ENCODE data around the gene AAMP.
"Not testable (repeated sequence)": the region's sequence is repeated elsewhere in the genome, so short reads cannot be mapped to it uniquely, and the experiment has no call there.

The AAMP gene

DNA sequence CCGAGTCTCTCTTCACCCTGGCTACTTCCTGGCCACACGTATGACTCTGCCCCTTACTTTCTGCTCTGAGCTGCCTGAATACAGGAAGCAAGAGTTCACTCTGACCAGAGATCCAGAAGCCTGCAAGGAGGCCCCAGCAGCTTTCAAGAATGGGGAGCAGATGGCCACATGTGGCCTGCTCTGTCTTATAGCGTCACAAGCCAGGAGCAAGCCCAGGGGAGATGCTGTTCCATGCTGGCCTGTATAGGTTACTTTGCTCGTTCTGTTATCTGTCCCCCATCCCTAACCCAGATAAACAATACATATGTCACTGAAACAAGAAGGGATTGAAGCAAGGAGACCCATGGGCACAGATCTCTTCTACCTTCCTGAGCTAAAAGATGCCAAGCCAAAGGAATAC lies 4.6 kb upstream of the AAMP start:
- H3K4me1 ChIP-seq (ENCODE audit: control insufficient read depth, insufficient read depth, low read length) = no peaks in the 10 kb centered on the region
- no peak overlapping the region for H3K27ac ChIP-seq (ENCODE audit: insufficient read depth, low read depth, low read length, poor library complexity, severe bottlenecking)
- 92 to 95% methylated on average over 4 of the region's 4 CpGs for WGBS, 2 experiments
- no peak overlapping the region for H3K4me3 ChIP-seq (ENCODE audit: insufficient read depth, low read depth, low read length)
- H3K9me3 ChIP-seq (ENCODE audit: control insufficient read depth, low read length) = no peaks in the 10 kb centered on the region
- H3K36me3 ChIP-seq (ENCODE audit: control insufficient read depth, insufficient read depth, low read length) = peaks cover 18% of the 10 kb centered on the region
- H3K27me3 ChIP-seq (ENCODE audit: control insufficient read depth, insufficient read depth, low read length, poor library complexity, severe bottlenecking) = no peaks in the 10 kb centered on the region

DNA sequence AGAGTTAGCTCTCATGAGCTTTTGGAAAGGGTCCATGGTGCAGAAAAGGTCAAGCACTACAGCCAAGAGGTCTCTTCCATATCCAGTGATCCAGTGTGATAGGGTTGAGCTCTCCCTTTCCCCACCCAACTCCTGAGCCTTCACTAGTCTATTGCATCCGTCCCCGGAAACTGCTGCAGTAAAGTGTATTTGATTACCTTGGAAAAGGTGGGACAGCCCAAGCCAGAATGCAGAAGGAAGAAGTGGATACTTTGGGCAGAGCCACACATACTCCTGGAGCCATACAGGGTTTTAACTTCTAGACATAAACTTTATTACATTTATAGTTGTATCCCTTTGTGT lies 3.9 kb upstream of the AAMP start:
- Histone ChIP-seq H3K4me3 (ENCODE audit: insufficient read depth, low read depth, low read length) (no peak overlapping the region), H3K9me3 (ENCODE audit: control insufficient read depth, low read length) (no peaks in the 10 kb centered on the region), H3K4me1 (ENCODE audit: control insufficient read depth, insufficient read depth, low read length) (peaks cover 4% of the 10 kb centered on the region), H3K27me3 (ENCODE audit: control insufficient read depth, insufficient read depth, low read length, poor library complexity, severe bottlenecking) (no peaks in the 10 kb centered on the region), H3K27ac (ENCODE audit: insufficient read depth, low read depth, low read length, poor library complexity, severe bottlenecking) (no peak overlapping the region), H3K36me3 (ENCODE audit: control insufficient read depth, insufficient read depth, low read length) (peaks cover 18% of the 10 kb centered on the region)
- 90 to 100% methylated on average over 2 of the region's 2 CpGs for WGBS, 2 experiments

DNA sequence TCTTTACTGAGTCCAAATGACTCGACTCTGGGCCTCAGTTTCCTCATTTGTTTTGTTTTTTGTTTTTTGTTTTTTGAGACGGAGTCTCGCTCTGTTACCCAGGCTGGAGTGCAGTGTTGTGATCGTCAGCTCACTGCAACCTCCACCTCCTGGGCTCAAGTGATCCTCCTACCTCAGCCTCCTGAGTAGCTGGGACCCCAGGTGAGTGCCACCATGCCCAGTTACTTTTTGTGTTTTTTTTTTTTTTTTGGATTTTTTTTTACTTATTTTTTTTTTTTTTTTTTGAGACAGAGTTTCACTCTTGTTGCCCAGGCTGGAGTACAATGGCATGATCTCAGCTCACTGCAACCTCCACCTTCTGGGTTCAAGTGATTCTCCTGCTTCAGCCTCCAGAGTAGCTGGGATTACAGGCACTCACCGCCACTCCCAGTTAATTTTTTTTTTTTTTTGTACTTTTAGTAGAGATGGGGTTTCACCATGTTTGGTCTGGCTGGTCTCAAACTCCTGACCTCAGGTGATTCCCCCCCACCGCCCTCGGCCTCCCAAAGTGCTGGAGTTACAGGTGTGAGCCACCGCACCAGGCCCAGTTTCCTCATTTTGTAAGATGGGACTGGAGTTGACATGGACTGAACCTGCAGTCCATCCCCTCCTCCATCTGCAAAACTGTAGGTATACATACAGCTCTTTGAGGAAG lies 3.4 kb upstream of the AAMP start:
- not testable (repeated sequence) for H3K9me3 ChIP-seq (ENCODE audit: control insufficient read depth, low read length); H3K4me1 ChIP-seq (ENCODE audit: control insufficient read depth, insufficient read depth, low read length); H3K27me3 ChIP-seq (ENCODE audit: control insufficient read depth, insufficient read depth, low read length, poor library complexity, severe bottlenecking); H3K27ac ChIP-seq (ENCODE audit: insufficient read depth, low read depth, low read length, poor library complexity, severe bottlenecking); H3K4me3 ChIP-seq (ENCODE audit: insufficient read depth, low read depth, low read length)
- 88 to 96% methylated on average over 8 of the region's 8 CpGs for WGBS, 2 experiments
- peaks cover 18% of the 10 kb centered on the region for H3K36me3 ChIP-seq (ENCODE audit: control insufficient read depth, insufficient read depth, low read length)

DNA sequence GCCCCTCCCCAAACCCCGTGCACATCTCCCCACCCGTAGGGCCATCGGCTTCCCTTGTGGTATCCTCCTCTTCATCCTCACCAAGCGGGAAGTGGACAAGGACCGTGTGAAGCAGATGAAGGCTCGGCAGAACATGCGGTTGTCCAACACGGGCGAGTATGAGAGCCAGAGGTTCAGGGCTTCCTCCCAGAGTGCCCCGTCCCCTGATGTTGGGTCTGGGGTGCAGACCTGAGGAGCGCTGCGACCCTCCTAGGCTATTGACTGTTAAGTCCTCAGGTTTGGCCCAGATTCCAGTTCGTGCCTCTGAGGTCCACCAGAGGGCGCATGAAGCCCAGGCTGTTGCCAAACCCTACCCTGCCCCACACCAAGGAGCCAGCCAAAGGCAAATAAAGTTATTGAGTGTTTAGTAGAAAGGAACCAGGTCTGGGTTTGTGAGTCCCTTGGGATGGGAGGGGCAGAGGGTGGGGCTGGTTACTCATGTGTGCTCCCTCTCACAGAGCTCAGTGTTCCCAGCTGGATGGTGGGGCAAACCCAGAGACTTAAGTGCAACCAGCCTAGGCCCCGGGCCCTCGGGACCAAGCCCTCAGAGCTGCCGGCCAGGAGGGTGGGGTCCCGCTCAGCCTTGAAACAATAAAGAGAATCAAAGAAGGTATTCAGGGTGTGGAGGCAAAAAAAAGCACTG lies 2.7 kb upstream of the AAMP start:
- Histone ChIP-seq H3K27ac (ENCODE audit: insufficient read depth, low read depth, low read length, poor library complexity, severe bottlenecking) (no peak overlapping the region), H3K4me1 (ENCODE audit: control insufficient read depth, insufficient read depth, low read length) (peaks cover 4% of the 10 kb centered on the region), H3K4me3 (ENCODE audit: insufficient read depth, low read depth, low read length) (no peak overlapping the region), H3K27me3 (ENCODE audit: control insufficient read depth, insufficient read depth, low read length, poor library complexity, severe bottlenecking) (no peaks in the 10 kb centered on the region), H3K36me3 (ENCODE audit: control insufficient read depth, insufficient read depth, low read length) (peaks cover 19% of the 10 kb centered on the region), H3K9me3 (ENCODE audit: control insufficient read depth, low read length) (no peaks in the 10 kb centered on the region)
- WGBS, 2 experiments = 58 to 62% methylated on average over 18 of the region's 18 CpGs

DNA sequence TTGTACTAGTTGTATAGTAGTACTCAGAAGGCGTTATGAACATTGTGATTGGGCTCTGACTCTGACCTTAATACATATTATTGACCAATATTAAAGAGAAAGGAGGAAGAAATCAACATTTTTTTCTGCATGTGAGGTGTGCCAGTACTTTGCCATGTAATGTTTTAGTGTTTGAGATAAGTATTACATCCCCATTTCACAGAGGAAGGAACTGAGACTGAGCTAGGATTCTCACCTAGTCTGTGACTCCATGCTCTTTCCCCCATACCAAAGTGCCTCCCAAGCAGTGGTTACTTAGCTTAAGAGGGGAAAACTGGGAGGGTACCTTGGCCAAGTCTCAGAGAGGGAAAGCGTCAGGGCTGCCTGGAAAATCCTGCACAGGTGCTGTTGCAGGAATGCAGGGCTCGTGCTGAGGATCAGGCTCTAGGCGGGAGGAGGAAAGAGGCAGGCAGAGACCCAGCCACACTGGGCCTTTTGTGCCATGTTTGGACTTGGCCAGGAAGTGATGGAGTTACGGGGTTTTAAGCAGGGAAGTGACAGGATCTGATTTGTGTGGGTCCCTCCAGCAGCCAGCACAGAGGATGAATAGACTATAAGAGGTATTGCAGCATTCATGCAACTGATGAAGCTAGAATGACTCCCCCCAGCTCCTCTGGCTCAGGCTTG lies 2.1 kb upstream of the AAMP start:
- Histone ChIP-seq H3K9me3 (ENCODE audit: control insufficient read depth, low read length) (no peaks in the 10 kb centered on the region), H3K4me1 (ENCODE audit: control insufficient read depth, insufficient read depth, low read length) (peaks cover 4% of the 10 kb centered on the region), H3K27me3 (ENCODE audit: control insufficient read depth, insufficient read depth, low read length, poor library complexity, severe bottlenecking) (no peaks in the 10 kb centered on the region), H3K27ac (ENCODE audit: insufficient read depth, low read depth, low read length, poor library complexity, severe bottlenecking) (no peak overlapping the region), H3K36me3 (ENCODE audit: control insufficient read depth, insufficient read depth, low read length) (peaks cover 22% of the 10 kb centered on the region), H3K4me3 (ENCODE audit: insufficient read depth, low read depth, low read length) (no peak overlapping the region)
- WGBS, 2 experiments = 90 to 92% methylated on average over 5 of the region's 5 CpGs

DNA sequence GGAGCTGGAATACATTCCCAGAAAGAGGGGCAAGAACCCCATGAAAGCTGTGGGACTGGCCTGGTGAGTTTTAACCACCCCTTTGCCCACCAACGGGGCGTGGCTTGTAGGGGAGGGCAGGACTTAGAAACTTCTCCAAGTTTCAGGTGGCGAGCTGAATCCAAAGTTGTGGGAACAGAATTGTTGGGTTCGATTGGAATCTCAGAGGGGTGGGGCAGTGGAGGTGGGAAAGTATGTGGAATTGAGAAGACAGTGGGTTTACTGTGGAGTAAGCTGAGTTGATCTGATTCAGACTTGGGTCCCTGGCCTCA lies 1.5 kb upstream of the AAMP start:
- Histone ChIP-seq H3K4me1 (ENCODE audit: control insufficient read depth, insufficient read depth, low read length) (peaks cover 4% of the 10 kb centered on the region), H3K9me3 (ENCODE audit: control insufficient read depth, low read length) (no peaks in the 10 kb centered on the region), H3K27me3 (ENCODE audit: control insufficient read depth, insufficient read depth, low read length, poor library complexity, severe bottlenecking) (no peaks in the 10 kb centered on the region), H3K36me3 (ENCODE audit: control insufficient read depth, insufficient read depth, low read length) (peaks cover 25% of the 10 kb centered on the region), H3K4me3 (ENCODE audit: insufficient read depth, low read depth, low read length) (peak overlapping the region; percentile 88), H3K27ac (ENCODE audit: insufficient read depth, low read depth, low read length, poor library complexity, severe bottlenecking) (no peak overlapping the region)
- 79 to 81% methylated on average over 4 of the region's 4 CpGs for WGBS, 2 experiments

DNA sequence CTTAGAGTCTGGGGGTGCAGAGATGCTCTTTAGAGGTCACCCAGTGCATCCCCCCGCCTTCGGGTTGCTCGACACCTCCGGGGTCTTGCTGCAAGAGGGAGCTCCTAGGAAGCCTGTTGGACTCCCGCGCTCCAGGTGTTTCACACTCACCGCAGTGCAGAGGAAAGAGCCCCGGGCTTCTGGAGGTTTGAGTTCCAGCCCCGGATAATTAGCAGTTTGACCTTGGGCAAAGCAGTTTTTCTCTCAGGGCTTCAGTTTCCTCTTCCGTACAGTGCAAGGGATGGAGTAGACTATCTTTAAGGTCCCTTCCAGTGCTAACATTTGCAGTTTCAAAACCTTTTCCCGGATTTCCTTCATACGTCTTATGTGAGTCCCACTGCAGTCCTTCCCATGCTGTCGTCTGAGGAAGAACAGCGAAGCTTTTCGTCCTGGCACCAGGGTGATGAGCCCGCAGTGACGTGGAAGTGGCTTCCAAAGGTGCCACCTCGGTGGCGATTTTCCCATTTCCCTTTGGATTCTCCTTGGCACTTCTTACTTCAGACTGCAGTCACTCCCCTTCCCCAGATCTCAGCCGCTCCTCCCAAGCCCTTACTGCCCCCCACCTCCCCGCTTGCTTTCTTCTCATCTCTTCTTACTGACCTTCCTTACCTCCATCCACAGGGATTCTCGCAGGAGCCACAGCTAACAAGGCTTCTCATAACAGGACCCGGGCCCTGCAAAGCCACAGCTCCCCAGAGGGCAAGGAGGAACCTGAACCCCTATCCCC lies 967 bp upstream of the AAMP start:
- Histone ChIP-seq H3K27ac (ENCODE audit: insufficient read depth, low read depth, low read length, poor library complexity, severe bottlenecking) (no peak overlapping the region), H3K36me3 (ENCODE audit: control insufficient read depth, insufficient read depth, low read length) (peaks cover 31% of the 10 kb centered on the region), H3K9me3 (ENCODE audit: control insufficient read depth, low read length) (no peaks in the 10 kb centered on the region), H3K4me1 (ENCODE audit: control insufficient read depth, insufficient read depth, low read length) (peaks cover 4% of the 10 kb centered on the region), H3K4me3 (ENCODE audit: insufficient read depth, low read depth, low read length) (peak overlapping the region; percentile 88), H3K27me3 (ENCODE audit: control insufficient read depth, insufficient read depth, low read length, poor library complexity, severe bottlenecking) (no peaks in the 10 kb centered on the region)
- 7 to 8% methylated on average over 23 of the region's 23 CpGs for WGBS, 2 experiments

DNA sequence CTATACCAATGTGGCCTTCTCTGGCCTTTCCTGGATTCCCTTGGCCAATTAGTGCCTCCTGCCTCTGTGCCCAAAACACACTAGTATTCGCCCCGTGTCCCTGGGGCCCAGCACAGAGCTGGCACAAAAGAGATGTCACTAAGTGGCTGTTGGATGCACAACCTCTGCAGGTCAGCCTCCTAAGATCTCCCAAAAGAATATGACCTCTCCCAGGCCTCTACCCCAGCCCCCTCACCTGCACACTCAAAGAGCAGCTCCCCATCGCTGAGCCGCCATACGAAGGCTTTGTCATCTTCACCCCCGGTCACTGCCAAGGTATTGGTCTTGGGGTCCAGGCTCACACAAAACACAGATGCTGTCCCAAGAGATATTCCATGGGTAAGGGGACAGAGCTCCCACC lies 2.7 kb downstream of the AAMP start:
- Histone ChIP-seq H3K4me3 (ENCODE audit: insufficient read depth, low read depth, low read length) (no peak overlapping the region), H3K27me3 (ENCODE audit: control insufficient read depth, insufficient read depth, low read length, poor library complexity, severe bottlenecking) (no peaks in the 10 kb centered on the region), H3K9me3 (ENCODE audit: control insufficient read depth, low read length) (no peaks in the 10 kb centered on the region), H3K4me1 (ENCODE audit: control insufficient read depth, insufficient read depth, low read length) (peaks cover 4% of the 10 kb centered on the region), H3K36me3 (ENCODE audit: control insufficient read depth, insufficient read depth, low read length) (peaks cover 27% of the 10 kb centered on the region), H3K27ac (ENCODE audit: insufficient read depth, low read depth, low read length, poor library complexity, severe bottlenecking) (no peak overlapping the region)
- 96 to 97% methylated on average over 6 of the region's 6 CpGs for WGBS, 2 experiments

DNA sequence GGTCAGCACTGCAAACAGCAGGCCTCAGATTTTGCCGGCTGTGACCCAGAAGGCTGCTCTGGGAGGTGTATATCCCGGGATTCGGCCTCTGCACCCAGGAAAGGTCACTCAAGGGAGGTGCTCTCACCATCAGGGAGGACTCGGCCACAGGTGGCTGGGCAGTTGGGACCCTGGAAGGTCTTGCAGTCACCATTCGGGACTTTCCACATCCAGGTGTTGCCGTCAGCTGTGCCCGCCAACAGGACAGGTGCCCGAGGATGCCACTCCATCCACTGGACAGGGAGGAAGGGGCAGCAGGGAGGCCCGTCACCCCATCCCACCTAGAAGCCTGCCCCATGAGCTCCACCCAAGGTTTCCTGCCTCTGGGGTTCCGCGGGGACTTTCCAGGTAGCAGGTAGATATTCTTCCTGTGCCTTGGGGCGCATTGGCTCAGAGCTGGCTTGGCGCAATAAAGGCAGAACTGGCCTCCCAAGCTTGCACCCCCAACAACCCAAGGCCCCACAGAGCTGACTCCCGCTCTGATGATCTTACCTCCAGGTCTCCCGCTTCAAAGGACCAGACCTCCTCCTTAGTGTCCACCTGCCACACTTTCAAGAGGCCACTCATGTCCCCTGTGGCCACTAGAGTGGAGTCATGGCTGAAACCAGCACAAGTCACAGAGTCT lies 3.5 kb downstream of the AAMP start:
- no peaks in the 10 kb centered on the region for H3K27me3 ChIP-seq (ENCODE audit: control insufficient read depth, insufficient read depth, low read length, poor library complexity, severe bottlenecking)
- H3K27ac ChIP-seq (ENCODE audit: insufficient read depth, low read depth, low read length, poor library complexity, severe bottlenecking) = no peak overlapping the region
- H3K36me3 ChIP-seq (ENCODE audit: control insufficient read depth, insufficient read depth, low read length) = peaks cover 27% of the 10 kb centered on the region
- peaks cover 10% of the 10 kb centered on the region for H3K4me1 ChIP-seq (ENCODE audit: control insufficient read depth, insufficient read depth, low read length)
- 95% methylated on average over 15 of the region's 15 CpGs for WGBS, 2 experiments
- H3K9me3 ChIP-seq (ENCODE audit: control insufficient read depth, low read length) = no peaks in the 10 kb centered on the region
- no peak overlapping the region for H3K4me3 ChIP-seq (ENCODE audit: insufficient read depth, low read depth, low read length)

DNA sequence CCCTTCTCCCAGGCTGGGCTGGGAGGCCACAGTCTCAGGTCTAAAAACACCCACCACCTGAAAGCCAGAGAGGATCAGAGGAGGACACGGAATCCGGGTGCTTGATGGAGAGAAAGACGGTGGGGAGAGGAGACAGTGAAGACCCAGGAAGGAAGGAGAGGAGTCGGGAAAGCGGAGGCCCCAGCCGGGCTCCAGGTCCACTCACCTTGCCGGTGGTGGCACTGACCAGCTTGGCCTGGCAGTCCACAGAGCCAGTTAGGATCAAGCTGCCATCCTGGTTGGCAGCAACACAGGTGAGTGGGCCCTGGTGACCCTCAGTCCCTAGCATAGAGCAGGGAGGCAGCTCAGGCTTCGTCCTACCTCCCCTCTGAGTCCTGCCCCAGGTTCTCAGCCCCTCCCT lies 4.3 kb downstream of the AAMP start:
- peaks cover 17% of the 10 kb centered on the region for H3K4me1 ChIP-seq (ENCODE audit: control insufficient read depth, insufficient read depth, low read length)
- H3K9me3 ChIP-seq (ENCODE audit: control insufficient read depth, low read length) = no peaks in the 10 kb centered on the region
- H3K4me3 ChIP-seq (ENCODE audit: insufficient read depth, low read depth, low read length) = no peak overlapping the region
- no peak overlapping the region for H3K27ac ChIP-seq (ENCODE audit: insufficient read depth, low read depth, low read length, poor library complexity, severe bottlenecking)
- WGBS, 2 experiments = 94 to 95% methylated on average over 8 of the region's 8 CpGs
- no peaks in the 10 kb centered on the region for H3K27me3 ChIP-seq (ENCODE audit: control insufficient read depth, insufficient read depth, low read length, poor library complexity, severe bottlenecking)
- peaks cover 27% of the 10 kb centered on the region for H3K36me3 ChIP-seq (ENCODE audit: control insufficient read depth, insufficient read depth, low read length)

Measured in ectodermal cell (in vitro differentiated cells).